Osteoblast (primary cell): ENCODE data around the gene KIRREL3. TPM values are rescaled to one million over a fixed set of nuclear protein-coding genes. Genes with fewer than 3 reads are reported as not detected.

Experiments
- DNase-seq: peaks from one replicate; pipeline ENCODE4 v3.0.0; 2011; ENCODE audit warnings: low spot score, mixed read lengths; ENCODE audit not compliant: insufficient read length; ENCODE audit errors: missing footprints
- H2AFZ ChIP-seq: 2 replicates; pipeline ENCODE4 v1.6.0; 2011; ENCODE audit warnings: mild to moderate bottlenecking, low read length
- H3K27ac ChIP-seq: 2 replicates; pipeline ENCODE4 v1.5.1; 2011; ENCODE audit warnings: mild to moderate bottlenecking, low read depth, low read length, moderate library complexity
- H3K27me3 ChIP-seq: 2 replicates; pipeline ENCODE4 v1.6.0; 2012; ENCODE audit warnings: mild to moderate bottlenecking, control low read depth, inconsistent platforms, low read length, moderate library complexity; ENCODE audit not compliant: insufficient read depth
- H3K36me3 ChIP-seq: 2 replicates; pipeline ENCODE4 v1.5.1; 2011; ENCODE audit warnings: mild to moderate bottlenecking, low read length, control low read depth, moderate library complexity; ENCODE audit not compliant: insufficient read depth
- H3K4me1 ChIP-seq: 2 replicates; pipeline ENCODE4 v1.5.1; 2011; ENCODE audit warnings: mild to moderate bottlenecking, low read length, control low read depth, moderate library complexity; ENCODE audit not compliant: insufficient read depth
- H3K4me2 ChIP-seq: 2 replicates; pipeline ENCODE4 v1.6.0; 2011; ENCODE audit warnings: mild to moderate bottlenecking, low read length; ENCODE audit not compliant: insufficient read depth
- H3K4me3 ChIP-seq: fragments of 200-600 bp; sonication (generic); 3 replicates; pipeline ENCODE4 v1.5.1; 2012; ENCODE audit warnings: mild to moderate bottlenecking, low read length, inconsistent platforms; ENCODE audit not compliant: insufficient read depth
- H3K79me2 ChIP-seq: 2 replicates; pipeline ENCODE4 v1.6.0; 2012; ENCODE audit warnings: mild to moderate bottlenecking, low read length, control low read depth, inconsistent platforms; ENCODE audit not compliant: insufficient read depth
- H3K9me3 ChIP-seq: 2 replicates; pipeline ENCODE4 v1.5.1; 2011; ENCODE audit warnings: low read depth, low read length, control low read depth
- H4K20me1 ChIP-seq: 2 replicates; pipeline ENCODE4 v1.6.0; 2012; ENCODE audit warnings: mild to moderate bottlenecking, low read length, control low read depth; ENCODE audit not compliant: insufficient read depth
- CTCF ChIP-seq: IDR thresholded peaks from 2 replicates; pipeline ENCODE4 v1.5.1; 2011; ENCODE audit warnings: mild to moderate bottlenecking, low read depth, low read length, moderate library complexity; ENCODE audit errors: extremely low read depth
- total RNA-seq: library from RNA; depleted of rRNA; stranded (reverse); fragments of >200 nt; gene quantifications from 2 replicates; pipeline ENCODE4 v1.2.3, GENCODE V29; 2012

The KIRREL3 gene
- total RNA-seq, 1 donor, result 3.6 TPM

GRCh38 chr11:126840201-126840886 is 160.2 kb downstream of the KIRREL3 start:
- Histone ChIP-seq H3K9me3 (no peaks in the 10 kb centered on the region), H3K79me2 (no peaks in the 10 kb centered on the region), H3K4me2 (no peak overlapping the region), H3K4me3 (no peak overlapping the region), H2AFZ (no peak overlapping the region), H3K27ac (peak overlapping the region; percentile 64), H4K20me1 (no peaks in the 10 kb centered on the region), H3K4me1 (peaks cover 4% of the 10 kb centered on the region), H3K36me3 (no peaks in the 10 kb centered on the region), H3K27me3 (no peaks in the 10 kb centered on the region)
- TF ChIP-seq CTCF, result no peak
- DNase-seq, result no peak

DNA sequence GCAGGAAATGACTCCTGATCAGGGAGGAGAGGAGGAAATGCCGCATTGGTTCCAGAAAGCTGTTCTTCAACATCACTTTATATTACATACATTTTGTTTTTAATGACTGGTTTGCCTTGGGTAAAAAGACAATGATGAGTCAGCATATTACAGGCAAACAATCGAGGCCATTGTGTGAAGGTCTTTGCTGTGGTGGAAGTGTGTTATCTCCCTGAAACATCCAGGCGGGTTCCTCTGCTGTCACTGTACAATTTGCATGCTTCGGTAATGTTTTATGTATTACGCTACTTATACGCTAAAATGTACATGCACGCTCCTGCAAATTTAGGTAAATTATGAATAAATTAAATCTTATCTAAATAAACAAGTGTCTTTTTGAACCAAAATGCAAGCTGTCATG is 161.1 kb downstream of the KIRREL3 start:
- Histone ChIP-seq H3K27me3 (no peaks in the 10 kb centered on the region), H3K4me1 (peaks cover 8% of the 10 kb centered on the region), H3K27ac (peak overlapping the region; percentile 64), H3K36me3 (no peaks in the 10 kb centered on the region), H3K4me3 (no peak overlapping the region), H3K79me2 (no peaks in the 10 kb centered on the region), H4K20me1 (no peaks in the 10 kb centered on the region), H3K9me3 (no peaks in the 10 kb centered on the region), H2AFZ (no peak overlapping the region), H3K4me2 (no peak overlapping the region)
- no peak for TF ChIP-seq CTCF
- DNase-seq, result no peak

- no peak for DNase-seq
- TF ChIP-seq CTCF, result no peak
Observed at GRCh38 chr11:126838779-126839178, 161.8 kb downstream of the KIRREL3 start.

GRCh38 chr11:126837581-126837980 is 163.0 kb downstream of the KIRREL3 start:
- Histone ChIP-seq H4K20me1 (no peaks in the 10 kb centered on the region), H3K36me3 (no peaks in the 10 kb centered on the region), H3K4me3 (no peak overlapping the region), H2AFZ (no peak overlapping the region), H3K27me3 (no peaks in the 10 kb centered on the region), H3K4me2 (no peak overlapping the region), H3K4me1 (peaks cover 18% of the 10 kb centered on the region), H3K27ac (no peak overlapping the region), H3K79me2 (no peaks in the 10 kb centered on the region), H3K9me3 (no peaks in the 10 kb centered on the region)
- DNase-seq, result no peak
- no peak for TF ChIP-seq CTCF

More at GRCh38 chr11:126838779-126839178, 161.8 kb downstream of the KIRREL3 start:
- Histone ChIP-seq H3K27ac (no peak overlapping the region), H3K4me2 (no peak overlapping the region), H3K79me2 (no peaks in the 10 kb centered on the region), H3K4me1 (peaks cover 14% of the 10 kb centered on the region), H3K9me3 (no peaks in the 10 kb centered on the region), H2AFZ (no peak overlapping the region), H3K36me3 (no peaks in the 10 kb centered on the region), H3K4me3 (no peak overlapping the region), H4K20me1 (no peaks in the 10 kb centered on the region), H3K27me3 (no peaks in the 10 kb centered on the region)
